Measurements from ENCODE around the gene KIAA0232. TPM values are rescaled to one million over a fixed set of nuclear protein-coding genes. Genes with fewer than 3 reads are reported as not detected.

Gene KIAA0232
- total RNA-seq, 1 experiment from 2014 or later, result 15.6 TPM

DNA sequence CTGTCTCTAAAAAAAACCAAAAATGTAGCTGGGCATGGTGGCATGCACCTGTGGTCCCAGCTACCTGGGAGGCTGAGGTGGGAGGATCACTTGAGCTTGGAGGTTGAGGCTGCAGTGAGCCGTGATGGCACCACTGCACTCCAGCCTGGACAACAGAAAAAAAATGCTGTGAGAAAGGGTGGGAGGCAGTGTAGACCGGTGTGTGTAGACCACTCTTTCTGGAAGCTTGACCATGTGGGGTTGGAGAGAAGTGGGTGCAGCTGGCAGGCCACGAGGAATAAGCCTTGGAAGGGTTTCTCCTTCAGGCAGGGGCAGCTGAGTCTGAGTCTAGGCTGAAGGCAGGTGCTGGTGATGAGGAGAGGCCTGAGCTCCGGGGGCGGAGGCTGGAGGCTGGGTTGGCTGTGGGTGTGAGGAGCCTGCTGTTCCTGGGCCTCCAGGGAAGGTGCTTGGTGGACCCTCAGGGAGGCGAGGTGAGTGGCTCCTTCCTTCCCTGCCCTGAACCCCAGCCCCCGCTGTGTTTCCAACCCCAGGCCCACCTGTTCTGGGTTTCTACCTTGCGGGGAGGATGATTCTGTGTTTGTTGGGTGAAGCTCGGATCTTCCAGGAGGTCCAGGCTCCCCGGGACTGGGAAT is 117.8 kb downstream of the KIAA0232 start:
- POLR2A ChIA-PET, result interaction anchor here (1.0 kb wide), 1 partner anchor 10 kb away, joined by 5 read pairs; the partner anchor contains the start of gene TBC1D14

DNA sequence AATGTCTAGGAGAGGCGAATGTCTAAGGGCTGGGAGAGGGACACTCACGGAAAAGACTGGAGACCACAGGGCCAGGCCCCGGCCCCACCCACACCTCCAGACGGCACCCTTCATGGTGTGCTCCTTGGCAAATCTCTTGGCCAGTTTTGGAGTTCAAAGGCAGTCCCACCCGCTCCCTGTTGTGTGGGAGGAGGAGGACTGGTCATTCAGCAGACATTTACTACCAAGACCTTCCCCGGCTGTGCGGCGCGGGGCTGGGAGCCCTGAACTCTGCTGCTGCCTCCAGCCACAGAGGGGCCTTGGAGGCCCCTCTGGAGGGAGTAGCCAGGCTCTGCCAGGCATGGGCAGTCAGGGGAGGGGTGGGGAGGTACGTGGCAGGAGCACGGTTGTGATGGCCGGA is 118.4 kb downstream of the KIAA0232 start:
- Mint-ChIP-seq H3K9me3 (ENCODE audit: unreplicated experiment) (no peaks in the 10 kb centered on the region), H3K4me1 (ENCODE audit: insufficient read depth, unreplicated experiment) (no peaks in the 10 kb centered on the region), H3K27ac (ENCODE audit: low read depth, unreplicated experiment) (no peak overlapping the region), H3K36me3 (ENCODE audit: insufficient read depth, unreplicated experiment) (no peaks in the 10 kb centered on the region), H3K27me3 (ENCODE audit: insufficient read depth, unreplicated experiment) (no peaks in the 10 kb centered on the region), H3K4me3 (ENCODE audit: unreplicated experiment) (no peak overlapping the region)
- intact Hi-C loops (cut with micrococcal nuclease), result no loop called here
- TF ChIP-seq, protein P1, sequence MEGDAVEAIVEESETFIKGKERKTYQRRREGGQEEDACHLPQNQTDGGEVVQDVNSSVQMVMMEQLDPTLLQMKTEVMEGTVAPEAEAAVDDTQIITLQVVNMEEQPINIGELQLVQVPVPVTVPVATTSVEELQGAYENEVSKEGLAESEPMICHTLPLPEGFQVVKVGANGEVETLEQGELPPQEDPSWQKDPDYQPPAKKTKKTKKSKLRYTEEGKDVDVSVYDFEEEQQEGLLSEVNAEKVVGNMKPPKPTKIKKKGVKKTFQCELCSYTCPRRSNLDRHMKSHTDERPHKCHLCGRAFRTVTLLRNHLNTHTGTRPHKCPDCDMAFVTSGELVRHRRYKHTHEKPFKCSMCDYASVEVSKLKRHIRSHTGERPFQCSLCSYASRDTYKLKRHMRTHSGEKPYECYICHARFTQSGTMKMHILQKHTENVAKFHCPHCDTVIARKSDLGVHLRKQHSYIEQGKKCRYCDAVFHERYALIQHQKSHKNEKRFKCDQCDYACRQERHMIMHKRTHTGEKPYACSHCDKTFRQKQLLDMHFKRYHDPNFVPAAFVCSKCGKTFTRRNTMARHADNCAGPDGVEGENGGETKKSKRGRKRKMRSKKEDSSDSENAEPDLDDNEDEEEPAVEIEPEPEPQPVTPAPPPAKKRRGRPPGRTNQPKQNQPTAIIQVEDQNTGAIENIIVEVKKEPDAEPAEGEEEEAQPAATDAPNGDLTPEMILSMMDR (IDR thresholded peaks at IDR 0.05; ENCODE audit: unreplicated experiment), result no peak
- DNase-seq (ENCODE audit: unreplicated experiment), result no peak
- no TSS peak for BruUV-seq (replicated peaks)
- ChIA-PET CTCF (interaction anchor here (0.6 to 2.6 kb wide), 2 partner anchors 27 to 28 kb away, joined by 3 to 10 read pairs; no protein-coding TSS in a partner anchor), POLR2A (interaction anchor here (1.0 kb wide), 1 partner anchor 9 kb away, joined by 5 read pairs; the partner anchor contains the start of gene TBC1D14)

More for the DNA sequence above, 117.8 kb downstream of the KIAA0232 start:
- Mint-ChIP-seq H3K9me3 (ENCODE audit: unreplicated experiment) (no peaks in the 10 kb centered on the region), H3K36me3 (ENCODE audit: insufficient read depth, unreplicated experiment) (no peaks in the 10 kb centered on the region), H3K4me3 (ENCODE audit: unreplicated experiment) (no peak overlapping the region), H3K27me3 (ENCODE audit: insufficient read depth, unreplicated experiment) (no peaks in the 10 kb centered on the region), H3K4me1 (ENCODE audit: insufficient read depth, unreplicated experiment) (no peaks in the 10 kb centered on the region), H3K27ac (ENCODE audit: low read depth, unreplicated experiment) (no peak overlapping the region)
- intact Hi-C loops (cut with micrococcal nuclease), result no loop called here
- CTCF ChIA-PET, result interaction anchor here (0.6 to 2.6 kb wide), 2 partner anchors 26 to 172 kb away, joined by 3 to 10 read pairs; no protein-coding TSS in a partner anchor
- no TSS peak for BruUV-seq (replicated peaks)
- no peak for DNase-seq (ENCODE audit: unreplicated experiment)
- TF ChIP-seq, protein P1 (IDR thresholded peaks at IDR 0.05; ENCODE audit: unreplicated experiment), result no peak

DNA sequence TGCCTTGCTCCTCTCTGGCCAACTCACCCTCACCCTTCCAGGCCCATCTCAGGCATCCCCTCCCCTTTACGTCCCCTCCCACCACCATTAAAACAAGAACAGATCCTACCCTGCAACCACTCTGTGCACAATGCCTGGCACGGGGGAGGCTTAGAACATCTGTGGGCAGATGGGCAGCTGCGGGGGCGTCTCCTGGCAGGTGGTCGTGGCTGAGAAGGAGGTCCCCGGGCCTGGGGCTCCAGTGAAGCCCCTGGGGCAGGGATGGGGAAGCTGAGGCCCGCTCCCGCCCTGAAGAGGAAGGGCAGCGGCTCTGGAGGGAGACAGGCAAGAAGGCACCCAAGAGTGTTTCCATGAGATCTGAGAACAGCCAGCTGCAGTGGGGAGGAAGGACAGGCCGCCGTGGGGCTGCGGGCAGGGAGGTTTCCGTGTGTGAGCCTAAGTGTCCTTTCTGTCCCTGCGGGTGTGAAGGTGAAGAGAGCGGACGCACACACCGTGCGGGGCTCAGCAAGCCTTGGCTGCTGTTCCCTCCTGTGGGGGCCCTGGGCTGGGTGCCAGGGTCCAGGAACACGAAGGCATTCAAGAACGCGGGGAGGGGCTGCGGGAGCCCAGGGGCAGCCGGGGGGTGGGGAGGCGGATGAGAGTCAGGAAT is 119.3 kb downstream of the KIAA0232 start:
- intact Hi-C loops (cut with micrococcal nuclease), result no loop called here
- no peaks in the 10 kb centered on the region for H3K4me1 Mint-ChIP-seq (ENCODE audit: insufficient read depth, unreplicated experiment)
- H3K9me3 Mint-ChIP-seq (ENCODE audit: unreplicated experiment), result no peaks in the 10 kb centered on the region
- BruUV-seq (replicated peaks), result no TSS peak
- ChIA-PET POLR2A (no interaction called here), CTCF (interaction anchor here (0.6 kb wide), 1 partner anchor 28 kb away, joined by 3 read pairs; no protein-coding TSS in a partner anchor)
- TF ChIP-seq, protein P1 (IDR thresholded peaks at IDR 0.05; ENCODE audit: unreplicated experiment), result no peak
- DNase-seq (ENCODE audit: unreplicated experiment), result no peak
- H3K4me3 Mint-ChIP-seq (ENCODE audit: unreplicated experiment), result no peak overlapping the region
- H3K27ac Mint-ChIP-seq (ENCODE audit: low read depth, unreplicated experiment), result no peak overlapping the region
- no peaks in the 10 kb centered on the region for H3K36me3 Mint-ChIP-seq (ENCODE audit: insufficient read depth, unreplicated experiment)
- no peaks in the 10 kb centered on the region for H3K27me3 Mint-ChIP-seq (ENCODE audit: insufficient read depth, unreplicated experiment)

DNA sequence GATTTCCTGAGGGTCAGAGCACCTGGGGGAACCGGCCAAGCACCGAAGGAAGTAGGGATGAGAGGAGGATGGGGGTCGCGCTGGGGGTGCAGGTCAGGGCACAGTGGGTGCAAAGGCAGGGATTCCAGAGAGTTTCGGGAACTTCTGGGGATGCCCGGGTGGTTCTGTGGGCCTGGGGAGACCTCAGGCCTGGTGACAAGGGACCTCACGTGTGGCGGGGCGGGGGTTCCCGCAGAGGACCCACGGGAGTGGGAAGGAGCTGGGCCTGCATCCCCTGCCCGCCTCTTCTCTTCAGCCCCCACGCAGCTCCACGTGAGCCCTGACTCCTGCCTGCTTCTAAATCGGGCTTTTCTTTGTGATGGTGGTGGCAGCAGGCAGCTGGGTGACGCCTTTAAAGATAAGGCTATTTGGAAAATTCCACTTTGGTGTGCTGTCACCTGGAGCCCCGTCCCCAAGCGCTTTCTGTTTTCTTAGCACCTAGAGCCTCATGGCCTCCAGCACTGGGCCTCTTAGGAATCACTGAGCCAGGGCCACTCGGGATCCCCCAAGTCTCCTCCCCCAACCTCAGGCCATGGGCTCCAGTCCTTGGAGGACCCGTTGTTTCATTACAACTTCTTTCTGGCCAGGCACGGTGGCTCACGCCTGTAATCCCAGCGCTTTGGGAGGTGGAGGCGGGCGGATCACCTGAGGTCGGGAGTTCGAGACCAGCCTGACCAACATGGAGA is 120.0 kb downstream of the KIAA0232 start:
- no peak for DNase-seq (ENCODE audit: unreplicated experiment)
- ChIA-PET POLR2A (no interaction called here), CTCF (interaction anchor here (1.0 kb wide), 1 partner anchor 200 kb away, joined by 3 read pairs; no protein-coding TSS in a partner anchor)
- peaks cover 1% of the 10 kb centered on the region for H3K4me1 Mint-ChIP-seq (ENCODE audit: insufficient read depth, unreplicated experiment)
- H3K27ac Mint-ChIP-seq (ENCODE audit: low read depth, unreplicated experiment), result no peak overlapping the region
- BruUV-seq (replicated peaks), result no TSS peak
- intact Hi-C loops (cut with micrococcal nuclease), result no loop called here
- H3K27me3 Mint-ChIP-seq (ENCODE audit: insufficient read depth, unreplicated experiment), result no peaks in the 10 kb centered on the region
- H3K4me3 Mint-ChIP-seq (ENCODE audit: unreplicated experiment), result no peak overlapping the region
- H3K36me3 Mint-ChIP-seq (ENCODE audit: insufficient read depth, unreplicated experiment), result no peaks in the 10 kb centered on the region
- no peaks in the 10 kb centered on the region for H3K9me3 Mint-ChIP-seq (ENCODE audit: unreplicated experiment)
- TF ChIP-seq, protein P1 (IDR thresholded peaks at IDR 0.05; ENCODE audit: unreplicated experiment), result no peak
